Hepatocyte (in vitro differentiated cells): Measurements from ENCODE around the gene PDLIM5.

ENCODE experiments used
- EZH2 ChIP-seq: fragments of 200-600 bp; sonication (generic); IDR thresholded peaks from 2 replicates; pipeline ENCODE4 v1.6.1; 2016; ENCODE audit warnings: antibody characterized with exemption, mild to moderate bottlenecking, borderline replicate concordance
- EZH2phosphoT487 ChIP-seq: fragments of 200-600 bp; sonication (generic); IDR thresholded peaks from one replicate; pipeline ENCODE4 v1.6.1; 2018; ENCODE audit warnings: antibody characterized with exemption, mild to moderate bottlenecking, low read depth, moderate library complexity; ENCODE audit not compliant: unreplicated experiment, severe bottlenecking
- TF ChIP-seq, protein P1 (sequence below): fragments of 200-600 bp; sonication (generic); IDR thresholded peaks from 2 replicates; pipeline ENCODE4 v1.5.1; 2016; ENCODE audit warnings: antibody characterized with exemption, mild to moderate bottlenecking; ENCODE audit not compliant: poor library complexity

DNA sequence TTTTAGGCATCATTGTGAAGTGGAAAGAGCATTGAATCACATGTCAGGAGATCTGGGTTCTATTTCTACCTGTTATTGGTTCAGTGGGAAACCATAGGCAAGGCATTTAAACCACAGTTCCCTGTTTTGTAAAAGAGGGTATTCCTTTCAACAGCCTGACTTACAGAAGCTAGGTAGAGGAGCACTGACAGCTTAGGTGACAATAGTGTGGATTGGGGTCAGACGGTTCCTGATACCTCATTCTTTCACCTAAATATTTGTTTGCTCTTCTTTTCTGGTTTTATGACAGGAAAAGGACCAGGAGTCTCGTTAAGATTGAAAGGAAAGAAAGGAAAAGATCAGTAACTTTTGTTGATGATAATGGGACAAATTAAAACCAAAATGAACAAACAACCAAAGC, 15.9 kb upstream of the PDLIM5 start:
- TF ChIP-seq EZH2 (no peak), EZH2phosphoT487 (no peak)
- TF ChIP-seq, protein P1, sequence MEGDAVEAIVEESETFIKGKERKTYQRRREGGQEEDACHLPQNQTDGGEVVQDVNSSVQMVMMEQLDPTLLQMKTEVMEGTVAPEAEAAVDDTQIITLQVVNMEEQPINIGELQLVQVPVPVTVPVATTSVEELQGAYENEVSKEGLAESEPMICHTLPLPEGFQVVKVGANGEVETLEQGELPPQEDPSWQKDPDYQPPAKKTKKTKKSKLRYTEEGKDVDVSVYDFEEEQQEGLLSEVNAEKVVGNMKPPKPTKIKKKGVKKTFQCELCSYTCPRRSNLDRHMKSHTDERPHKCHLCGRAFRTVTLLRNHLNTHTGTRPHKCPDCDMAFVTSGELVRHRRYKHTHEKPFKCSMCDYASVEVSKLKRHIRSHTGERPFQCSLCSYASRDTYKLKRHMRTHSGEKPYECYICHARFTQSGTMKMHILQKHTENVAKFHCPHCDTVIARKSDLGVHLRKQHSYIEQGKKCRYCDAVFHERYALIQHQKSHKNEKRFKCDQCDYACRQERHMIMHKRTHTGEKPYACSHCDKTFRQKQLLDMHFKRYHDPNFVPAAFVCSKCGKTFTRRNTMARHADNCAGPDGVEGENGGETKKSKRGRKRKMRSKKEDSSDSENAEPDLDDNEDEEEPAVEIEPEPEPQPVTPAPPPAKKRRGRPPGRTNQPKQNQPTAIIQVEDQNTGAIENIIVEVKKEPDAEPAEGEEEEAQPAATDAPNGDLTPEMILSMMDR: no peak
